K562 (cell line): ENCODE data around the gene ELF2. TPM values are rescaled to one million over a fixed set of nuclear protein-coding genes. Genes with fewer than 3 reads are reported as not detected.

Source experiments
- CBFA2T3 ChIP-seq: fragments of 450-650 bp; IDR thresholded peaks from 2 replicates; pipeline ENCODE4 v1.6.1; 2017
- CBX5 ChIP-seq: IDR thresholded peaks from 2 replicates; pipeline ENCODE4 v1.6.1; 2014; ENCODE audit warnings: low read depth, borderline replicate concordance
- FOXK2 ChIP-seq, 2 experiments: fragments of 450-650 bp; IDR thresholded peaks in 1 of 2; conservative IDR thresholded peaks in 1 of 2; 2 replicates each; pipeline ENCODE4 v1.6.1; 2016; ENCODE audit warnings: low read depth in 2 of 2, mild to moderate bottlenecking in 1 of 2
- KDM1A ChIP-seq, 2 experiments: fragments of 450-650 bp; IDR thresholded peaks; 2 replicates each; pipeline ENCODE4 v1.6.1; 2016; ENCODE audit warnings: mild to moderate bottlenecking in 2 of 2
- MAFG ChIP-seq: fragments of 450-650 bp; conservative IDR thresholded peaks from 2 replicates; pipeline ENCODE4 v1.6.1; 2016; ENCODE audit warnings: missing genetic modification characterization, missing compliant biosample characterization
- MEF2D ChIP-seq: conservative IDR thresholded peaks from 2 replicates; pipeline ENCODE4 v1.6.1; 2016; ENCODE audit warnings: low read depth, missing genetic modification characterization, missing compliant biosample characterization
- NCOR1 ChIP-seq: fragments of 450-650 bp; IDR thresholded peaks from 2 replicates; pipeline ENCODE4 v1.6.1; 2016; ENCODE audit warnings: mild to moderate bottlenecking, moderate library complexity
- POLR2AphosphoS2 ChIP-seq: IDR thresholded peaks from 2 replicates; pipeline ENCODE4 v1.6.1; 2012; ENCODE audit warnings: low read length, improper control_type of control experiment
- PTTG1 ChIP-seq: fragments of 450-650 bp; IDR thresholded peaks from 2 replicates; pipeline ENCODE4 v1.6.1; 2016; ENCODE audit warnings: low read depth, mild to moderate bottlenecking, missing genetic modification characterization, missing compliant biosample characterization
- SIN3A ChIP-seq, 2 experiments: fragments of 150-350 bp in 1 of 2; IDR thresholded peaks; 2 replicates each; pipeline ENCODE4 v1.6.1; 2011 to 2016; ENCODE audit warnings: borderline replicate concordance in 2 of 2, low read depth in 2 of 2, low read length in 2 of 2, mild to moderate bottlenecking in 2 of 2, moderate library complexity in 2 of 2; ENCODE audit not compliant: control insufficient read depth in 1 of 2
- SMARCA4 ChIP-seq: fragments of 450-650 bp; IDR thresholded peaks from 2 replicates; pipeline ENCODE4 v1.6.1; 2016
- SPI1 ChIP-seq: IDR thresholded peaks from 2 replicates; pipeline ENCODE4 v1.6.1; 2011; ENCODE audit warnings: low read depth, low read length, control low read depth, borderline replicate concordance
- SUPT5H ChIP-seq: fragments of 450-650 bp; IDR thresholded peaks from 2 replicates; pipeline ENCODE4 v1.6.1; 2016
- TAF1 ChIP-seq: IDR thresholded peaks from 2 replicates; pipeline ENCODE4 v1.6.1; 2011; ENCODE audit warnings: mild to moderate bottlenecking, low read length, moderate library complexity; ENCODE audit not compliant: insufficient read depth, control insufficient read depth, severe bottlenecking; ENCODE audit errors: extremely low read depth
- ZEB2 ChIP-seq: fragments of 450-650 bp; IDR thresholded peaks from 2 replicates; pipeline ENCODE4 v1.6.1; 2016
- ZFX ChIP-seq: sonication (generic); formaldehyde crosslinking; IDR thresholded peaks from 2 replicates; pipeline ENCODE4 v1.8.0; 2022; ENCODE audit warnings: mild to moderate bottlenecking, missing genetic modification reagents, moderate library complexity
- ZNF778 ChIP-seq: fragments of 450-650 bp; formaldehyde crosslinking; IDR thresholded peaks from 2 replicates; pipeline ENCODE4 v1.4.0; 2020; ENCODE audit warnings: mild to moderate bottlenecking, moderate library complexity
- polyA plus RNA-seq, 8 experiments: library from polyadenylated mRNA; depleted of rRNA in 4 of 8; stranded (reverse) in 5 of 8; unstranded in 3 of 8; fragments of >200 nt; fragmentation: Nextera tagmentation in 2 of 8; fragmentation: Illumina TruSeq in 1 of 8; extraction: Ambion mirVana in 2 of 8; extraction: Trizol in 1 of 8; gene quantifications; 2 replicates each; pipeline versions ENCODE4 v1.2.1 to v1.2.3, GENCODE V29; 2011 to 2014; ENCODE audit warnings: inconsistent platforms in 1 of 8, missing spikeins in 1 of 8
- total RNA-seq, 7 experiments: library from RNA; depleted of rRNA in 6 of 7; stranded (reverse); fragments of >200 nt in 6 of 7; fragmentation: Illumina TruSeq in 2 of 7; extraction: Trizol in 2 of 7; gene quantifications; 2 replicates each; pipeline versions ENCODE4 v1.2.1 to v1.2.3, GENCODE V29; 2011 to 2021; ENCODE audit warnings: low replicate concordance in 1 of 7
- TF ChIP-seq, protein P1 (sequence below): fragments of 450-650 bp; IDR thresholded peaks from 2 replicates; pipeline ENCODE4 v1.6.1; 2016
- TF ChIP-seq, protein P2 (sequence below): conservative IDR thresholded peaks from 2 replicates; pipeline ENCODE4 v1.6.1; 2011; ENCODE audit warnings: low read depth, mild to moderate bottlenecking, low read length; ENCODE audit not compliant: control insufficient read depth
- TF ChIP-seq, protein P3 (sequence below): sonication (generic); formaldehyde crosslinking; IDR thresholded peaks from 2 replicates; pipeline ENCODE4 v1.8.1; 2023; ENCODE audit warnings: missing genetic modification reagents, mild to moderate bottlenecking, borderline replicate concordance

ELF2 gene
- total and polyA plus RNA-seq, 9 of the 15 experiments (the other 6 are each of a cell fraction or from before 2014, with no cell fraction given): 9.4 to 58.7 (median 41.6) TPM

DNA sequence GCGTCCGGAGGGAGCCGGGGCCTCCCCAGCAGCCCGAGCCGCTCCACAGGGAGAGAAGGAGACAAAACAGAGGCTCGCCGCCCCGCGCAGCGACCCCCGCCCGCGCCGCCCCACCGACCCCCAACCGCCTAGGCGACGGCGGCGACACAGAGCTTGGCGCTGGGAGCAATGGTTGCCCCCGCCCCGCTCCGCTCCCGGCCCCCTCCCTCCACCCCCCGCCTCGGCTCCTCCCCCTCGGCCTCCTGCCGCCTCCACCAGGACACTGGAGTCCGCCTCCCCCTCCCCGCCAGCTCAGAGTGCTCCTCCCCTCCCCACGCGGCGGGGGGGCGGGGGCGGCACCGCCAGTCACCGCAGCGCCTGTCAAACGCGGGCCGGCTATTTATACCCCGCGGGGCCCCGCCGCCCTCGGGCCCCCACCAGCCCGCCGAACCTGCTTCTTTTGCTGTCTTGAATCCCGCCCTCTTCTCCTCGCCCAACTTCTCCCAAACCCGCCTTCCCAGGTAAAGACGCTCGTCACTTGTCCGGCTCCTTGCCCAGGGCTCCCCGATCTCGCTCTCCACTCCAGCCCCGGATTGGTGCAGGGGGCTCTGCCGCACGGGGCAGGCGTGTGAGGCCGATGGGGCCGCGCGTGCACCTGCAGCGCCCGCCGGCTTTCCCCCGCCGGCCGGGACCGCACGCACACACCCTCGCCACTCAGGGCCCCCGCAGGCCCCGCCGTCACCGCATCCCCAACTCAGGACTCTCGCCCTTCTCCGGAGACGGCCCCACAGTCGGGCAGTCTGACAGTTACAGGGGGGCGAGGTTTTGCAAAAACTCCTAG, at the start of gene ELF2 (continued):
- TF ChIP-seq MAFG (tag) (no peak), FOXK2 (conservative IDR thresholded peaks at IDR 0.05 in 1 of 2, IDR thresholded peaks at IDR 0.05 in 1 of 2; ENCODE audit: low read depth in 2 of 2) (peak; percentile 46 to 54; a peak in 2 of 4 replicates), ZEB2 (peak; percentile 32; the same call in 1 of the 2 replicates), TAF1 (peak; percentile 54), KDM1A (IDR thresholded peaks at IDR 0.05) (peak in 1 of 2 experiments; percentile 41; a peak in 1 of 4 replicates), ZNF778 (CRISPR knock-in tag) (no peak), NCOR1 (peak; percentile 55; the same call in 1 of the 2 replicates), SUPT5H (peak; percentile 71; the same call in 1 of the 2 replicates), POLR2AphosphoS2 (no peak; the same call in 1 of the 2 replicates), PTTG1 (tag) (no peak), ZFX (peak; percentile 55), CBX5 (no peak), CBFA2T3 (no peak), SMARCA4 (no peak), MEF2D (tag) (peak; percentile 81), SPI1 (no peak), SIN3A (IDR thresholded peaks at IDR 0.05; ENCODE audit: borderline replicate concordance in 2 of 2, control insufficient read depth in 1 of 2, low read depth in 2 of 2, low read length in 2 of 2) (peak; percentile 72 to 92; a peak in 2 of 4 replicates)
- TF ChIP-seq, protein P1, sequence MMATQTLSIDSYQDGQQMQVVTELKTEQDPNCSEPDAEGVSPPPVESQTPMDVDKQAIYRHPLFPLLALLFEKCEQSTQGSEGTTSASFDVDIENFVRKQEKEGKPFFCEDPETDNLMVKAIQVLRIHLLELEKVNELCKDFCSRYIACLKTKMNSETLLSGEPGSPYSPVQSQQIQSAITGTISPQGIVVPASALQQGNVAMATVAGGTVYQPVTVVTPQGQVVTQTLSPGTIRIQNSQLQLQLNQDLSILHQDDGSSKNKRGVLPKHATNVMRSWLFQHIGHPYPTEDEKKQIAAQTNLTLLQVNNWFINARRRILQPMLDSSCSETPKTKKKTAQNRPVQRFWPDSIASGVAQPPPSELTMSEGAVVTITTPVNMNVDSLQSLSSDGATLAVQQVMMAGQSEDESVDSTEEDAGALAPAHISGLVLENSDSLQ: peak; percentile 89
- TF ChIP-seq, protein P2, sequence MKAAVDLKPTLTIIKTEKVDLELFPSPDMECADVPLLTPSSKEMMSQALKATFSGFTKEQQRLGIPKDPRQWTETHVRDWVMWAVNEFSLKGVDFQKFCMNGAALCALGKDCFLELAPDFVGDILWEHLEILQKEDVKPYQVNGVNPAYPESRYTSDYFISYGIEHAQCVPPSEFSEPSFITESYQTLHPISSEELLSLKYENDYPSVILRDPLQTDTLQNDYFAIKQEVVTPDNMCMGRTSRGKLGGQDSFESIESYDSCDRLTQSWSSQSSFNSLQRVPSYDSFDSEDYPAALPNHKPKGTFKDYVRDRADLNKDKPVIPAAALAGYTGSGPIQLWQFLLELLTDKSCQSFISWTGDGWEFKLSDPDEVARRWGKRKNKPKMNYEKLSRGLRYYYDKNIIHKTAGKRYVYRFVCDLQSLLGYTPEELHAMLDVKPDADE: peak; percentile 57; the same call in 1 of the 2 replicates
- TF ChIP-seq, protein P3, sequence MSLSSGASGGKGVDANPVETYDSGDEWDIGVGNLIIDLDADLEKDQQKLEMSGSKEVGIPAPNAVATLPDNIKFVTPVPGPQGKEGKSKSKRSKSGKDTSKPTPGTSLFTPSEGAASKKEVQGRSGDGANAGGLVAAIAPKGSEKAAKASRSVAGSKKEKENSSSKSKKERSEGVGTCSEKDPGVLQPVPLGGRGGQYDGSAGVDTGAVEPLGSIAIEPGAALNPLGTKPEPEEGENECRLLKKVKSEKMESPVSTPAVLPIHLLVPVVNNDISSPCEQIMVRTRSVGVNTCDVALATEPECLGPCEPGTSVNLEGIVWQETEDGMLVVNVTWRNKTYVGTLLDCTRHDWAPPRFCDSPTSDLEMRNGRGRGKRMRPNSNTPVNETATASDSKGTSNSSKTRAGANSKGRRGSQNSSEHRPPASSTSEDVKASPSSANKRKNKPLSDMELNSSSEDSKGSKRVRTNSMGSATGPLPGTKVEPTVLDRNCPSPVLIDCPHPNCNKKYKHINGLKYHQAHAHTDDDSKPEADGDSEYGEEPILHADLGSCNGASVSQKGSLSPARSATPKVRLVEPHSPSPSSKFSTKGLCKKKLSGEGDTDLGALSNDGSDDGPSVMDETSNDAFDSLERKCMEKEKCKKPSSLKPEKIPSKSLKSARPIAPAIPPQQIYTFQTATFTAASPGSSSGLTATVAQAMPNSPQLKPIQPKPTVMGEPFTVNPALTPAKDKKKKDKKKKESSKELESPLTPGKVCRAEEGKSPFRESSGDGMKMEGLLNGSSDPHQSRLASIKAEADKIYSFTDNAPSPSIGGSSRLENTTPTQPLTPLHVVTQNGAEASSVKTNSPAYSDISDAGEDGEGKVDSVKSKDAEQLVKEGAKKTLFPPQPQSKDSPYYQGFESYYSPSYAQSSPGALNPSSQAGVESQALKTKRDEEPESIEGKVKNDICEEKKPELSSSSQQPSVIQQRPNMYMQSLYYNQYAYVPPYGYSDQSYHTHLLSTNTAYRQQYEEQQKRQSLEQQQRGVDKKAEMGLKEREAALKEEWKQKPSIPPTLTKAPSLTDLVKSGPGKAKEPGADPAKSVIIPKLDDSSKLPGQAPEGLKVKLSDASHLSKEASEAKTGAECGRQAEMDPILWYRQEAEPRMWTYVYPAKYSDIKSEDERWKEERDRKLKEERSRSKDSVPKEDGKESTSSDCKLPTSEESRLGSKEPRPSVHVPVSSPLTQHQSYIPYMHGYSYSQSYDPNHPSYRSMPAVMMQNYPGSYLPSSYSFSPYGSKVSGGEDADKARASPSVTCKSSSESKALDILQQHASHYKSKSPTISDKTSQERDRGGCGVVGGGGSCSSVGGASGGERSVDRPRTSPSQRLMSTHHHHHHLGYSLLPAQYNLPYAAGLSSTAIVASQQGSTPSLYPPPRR (CRISPR knock-in tag): no peak
